Activated CD8-positive, alpha-beta memory T cell treated with anti-CD3 and anti-CD28 coated beads, Interleukin-2, amount 50 U/mL, for 48 hours (primary cell): ENCODE results near the gene CUTC.

Experiments used
- DNase-seq: peaks from one replicate; pipeline ENCODE4 v3.0.0-alpha.2; 2020

The CUTC gene

DNA sequence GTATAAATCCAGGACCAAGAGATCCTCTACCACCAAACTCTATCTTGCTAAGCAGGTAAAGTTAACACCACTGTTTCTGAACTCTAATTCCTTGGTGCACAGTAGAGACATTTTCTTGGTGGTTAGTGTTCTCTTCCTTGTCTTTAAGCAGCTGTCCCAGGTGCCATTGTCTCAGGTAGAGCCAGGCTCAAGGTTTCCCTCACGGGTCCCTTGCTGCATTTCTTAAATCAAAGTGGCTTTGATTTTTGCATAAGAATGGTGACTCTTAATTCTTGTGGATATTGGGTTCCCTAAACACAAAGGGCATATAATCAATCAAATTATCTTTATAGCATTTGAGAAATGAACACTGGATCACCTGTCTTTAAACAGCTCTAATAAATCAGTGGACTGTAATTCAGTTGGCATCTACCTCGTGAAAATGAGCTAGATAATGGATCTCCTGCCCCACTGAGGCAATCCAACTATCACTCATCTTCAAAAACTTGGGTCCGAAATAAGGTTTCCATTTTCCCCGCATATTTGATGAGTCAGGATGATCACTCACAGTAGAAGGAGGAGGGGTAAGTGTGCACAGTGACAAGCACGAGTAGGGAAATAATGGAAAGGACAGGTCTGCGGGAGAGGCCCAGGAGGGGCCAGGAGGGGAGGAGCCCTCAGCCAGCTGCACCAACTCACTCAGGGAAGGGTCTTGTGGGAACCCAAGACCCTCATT, 52.9 kb downstream of the CUTC start:
- no peak for DNase-seq

DNA sequence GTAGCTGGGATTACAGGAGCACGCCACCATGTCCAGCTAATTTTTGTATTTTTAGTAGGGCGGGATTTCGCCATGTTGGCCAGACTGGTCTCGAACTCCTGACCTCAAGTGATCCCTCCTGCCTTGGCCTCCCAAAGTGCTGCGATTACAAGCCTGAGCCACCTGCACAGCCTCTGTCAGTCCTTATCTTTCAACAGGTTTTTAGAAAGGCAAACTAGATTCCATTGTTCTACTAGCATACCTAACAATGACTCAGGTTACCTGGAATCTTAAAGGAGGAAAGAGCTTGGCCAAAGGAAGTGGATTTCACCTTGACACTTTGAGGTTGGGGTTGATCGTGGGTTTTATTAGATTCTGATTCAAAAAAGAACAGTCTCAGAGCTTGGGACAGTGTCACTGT, 53.6 kb downstream of the CUTC start:
- no peak for DNase-seq

DNA sequence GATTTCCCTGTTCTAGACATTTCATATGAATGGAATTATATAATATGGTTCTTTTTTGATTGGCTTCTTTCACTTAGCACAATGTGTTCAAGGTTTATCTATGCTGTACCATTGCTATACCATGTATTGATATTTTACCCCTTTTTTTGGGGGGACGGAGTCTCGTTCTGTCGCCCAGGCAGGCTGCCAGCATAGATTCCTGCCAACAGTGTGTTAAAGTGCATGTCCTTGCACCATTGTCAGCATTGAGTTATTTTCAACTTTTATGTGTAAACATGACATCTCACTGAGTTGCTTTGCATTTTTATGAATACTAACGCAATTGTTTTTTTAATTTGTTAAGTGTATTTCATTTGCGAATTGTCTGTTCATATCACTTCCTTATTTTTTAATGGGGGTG, 55.3 kb downstream of the CUTC start:
- DNase-seq: no peak

DNA sequence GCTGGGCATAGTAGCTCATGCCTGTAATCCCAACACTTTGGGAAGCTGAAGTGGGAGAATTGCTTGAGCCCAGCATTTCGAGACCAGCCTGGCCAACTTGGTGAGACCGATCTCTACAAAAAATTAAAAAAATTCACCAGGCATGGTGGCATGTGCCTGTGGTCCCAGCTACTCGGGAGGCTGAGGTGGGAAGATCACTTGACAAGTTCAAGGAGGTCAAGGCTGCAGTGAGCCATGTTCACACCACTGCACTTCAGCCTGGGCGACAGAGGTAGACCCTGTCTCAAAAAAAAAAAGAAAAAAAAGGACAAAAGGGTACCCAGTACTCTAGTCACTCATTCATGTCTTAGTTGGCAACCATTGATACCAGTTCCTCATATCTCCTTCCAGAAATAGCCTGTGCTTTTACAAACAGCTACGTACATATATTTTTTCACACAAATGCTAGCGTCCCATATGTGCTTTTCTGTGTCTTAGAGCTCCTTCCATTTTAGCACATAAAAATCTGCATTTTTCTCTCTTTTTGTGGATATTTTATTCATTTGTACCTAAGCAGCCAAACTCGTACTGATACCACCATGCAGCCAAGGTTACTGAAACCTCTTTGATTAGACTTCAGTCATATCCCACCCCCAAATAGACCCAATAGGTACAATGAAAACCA, 55.9 kb downstream of the CUTC start:
- DNase-seq: no peak

DNA sequence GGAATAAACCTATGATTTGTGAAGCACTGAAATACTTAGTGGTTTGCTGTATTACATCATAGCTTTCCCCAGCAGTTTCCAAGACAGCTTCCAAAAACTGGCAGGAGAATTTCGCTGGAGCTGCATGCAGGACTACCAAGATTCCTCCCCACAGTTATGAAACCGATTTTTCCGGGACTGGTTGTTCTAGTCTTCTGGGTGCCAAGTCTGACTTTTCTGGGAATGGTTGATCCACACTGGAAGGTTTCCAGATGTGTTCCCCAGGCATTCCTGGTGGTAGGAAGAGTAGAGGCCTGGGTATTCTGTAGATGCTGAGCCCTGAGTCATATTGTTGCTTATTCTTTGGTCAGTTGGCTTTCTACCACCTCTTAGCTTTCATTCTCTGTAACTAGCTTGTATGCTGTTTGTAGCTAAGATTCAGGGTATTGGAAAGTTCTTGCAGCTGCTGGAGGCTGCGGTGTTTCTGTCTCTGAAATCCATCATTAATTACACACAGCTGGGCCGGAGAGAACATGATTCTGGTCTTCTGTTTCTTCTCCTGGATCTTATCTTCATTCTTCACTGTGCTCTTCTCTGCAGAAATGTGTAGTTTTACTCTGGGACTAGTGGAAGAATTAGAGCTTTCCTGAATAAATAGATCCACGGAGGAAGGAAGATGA, 56.7 kb downstream of the CUTC start:
- DNase-seq: no peak

DNA sequence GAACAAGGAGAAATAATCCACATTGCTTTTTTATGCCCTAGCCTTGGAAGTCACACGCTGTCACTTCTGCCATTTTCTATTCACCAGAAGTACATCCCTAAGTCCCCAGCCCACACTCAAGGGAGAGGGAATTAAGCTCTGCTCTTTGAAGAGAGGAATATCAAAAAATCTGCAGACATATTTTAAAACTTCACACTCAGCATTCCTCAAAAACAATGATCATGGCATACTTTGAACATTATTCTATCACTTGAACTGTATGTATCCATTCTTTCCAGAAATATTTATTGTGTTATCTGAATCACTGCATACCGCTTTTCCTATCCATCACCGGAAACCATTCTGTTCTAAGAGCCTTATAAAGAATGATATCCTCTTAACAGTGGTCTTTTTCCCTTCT, 59.8 kb downstream of the CUTC start:
- no peak for DNase-seq

DNA sequence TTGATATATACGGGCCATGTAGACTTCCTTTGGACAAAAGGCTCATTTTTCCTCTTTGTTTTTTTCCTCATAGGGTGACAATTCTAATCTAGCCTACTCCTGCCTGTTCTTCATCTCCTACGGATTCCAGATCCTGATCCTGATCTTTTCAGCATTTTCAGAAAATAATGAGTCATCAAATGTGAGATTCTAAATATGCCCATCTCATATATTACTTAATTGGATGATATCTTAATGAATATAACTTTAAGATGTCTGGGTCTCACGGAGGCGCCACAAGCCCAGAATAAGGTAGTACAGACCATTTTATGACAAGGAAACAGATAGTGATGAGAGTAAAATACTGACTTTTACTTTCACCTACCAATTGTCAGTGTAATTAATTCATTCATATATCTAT, 61.8 kb downstream of the CUTC start:
- no peak for DNase-seq

DNA sequence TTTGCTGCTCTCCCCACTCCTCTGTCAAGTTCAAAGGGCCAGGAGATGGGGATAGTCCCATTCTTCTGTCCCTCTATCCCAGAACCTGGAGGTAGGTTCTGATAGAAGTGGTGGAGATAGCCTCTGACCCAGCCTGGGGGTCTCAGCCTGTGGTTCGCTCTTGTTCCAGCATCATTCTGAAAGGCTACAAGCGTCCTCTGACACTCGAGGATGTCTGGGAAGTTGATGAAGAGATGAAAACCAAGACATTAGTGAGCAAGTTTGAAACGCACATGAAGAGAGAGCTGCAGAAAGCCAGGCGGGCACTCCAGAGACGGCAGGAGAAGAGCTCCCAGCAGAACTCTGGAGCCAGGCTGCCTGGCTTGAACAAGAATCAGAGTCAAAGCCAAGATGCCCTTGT, 64.9 kb downstream of the CUTC start:
- no peak for DNase-seq

DNA sequence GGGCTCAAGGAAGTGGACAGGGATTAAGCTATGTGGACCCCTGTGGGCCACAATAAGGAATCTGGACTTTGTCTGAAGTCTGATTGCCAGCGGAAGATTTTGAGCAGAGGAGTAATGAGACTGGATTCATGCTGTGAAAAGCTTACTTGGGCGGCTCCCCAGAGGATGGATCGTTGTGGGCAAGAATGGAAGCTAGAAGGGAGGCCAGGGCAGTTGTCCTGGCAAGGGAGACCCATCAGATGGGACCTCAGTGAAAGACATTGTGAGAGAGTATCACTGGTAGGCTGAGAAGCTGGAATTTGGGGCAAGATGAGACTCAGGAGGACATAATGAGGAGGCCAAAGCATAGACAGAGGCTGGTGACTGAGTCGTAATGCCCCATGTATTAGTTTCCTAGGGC, 66.0 kb downstream of the CUTC start:
- no peak for DNase-seq

DNA sequence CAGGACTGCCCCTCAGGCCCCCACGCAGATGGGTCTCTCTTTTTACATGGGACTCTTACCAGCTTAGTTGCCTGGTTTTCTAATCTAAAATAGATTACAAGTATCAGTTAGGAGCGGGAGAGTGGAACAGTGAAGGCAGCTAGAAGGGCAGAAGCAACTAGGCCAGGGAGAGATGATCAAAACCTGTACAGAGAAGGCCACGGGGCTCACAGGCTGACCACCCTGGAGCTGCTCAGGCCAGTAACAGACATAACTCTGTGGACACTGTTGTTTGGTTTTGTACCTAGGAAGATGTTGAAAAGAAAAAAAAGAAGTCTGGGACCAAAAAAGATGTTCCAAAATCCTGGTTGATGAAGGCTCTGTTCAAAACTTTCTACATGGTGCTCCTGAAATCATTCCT, 66.9 kb downstream of the CUTC start:
- DNase-seq: no peak

DNA sequence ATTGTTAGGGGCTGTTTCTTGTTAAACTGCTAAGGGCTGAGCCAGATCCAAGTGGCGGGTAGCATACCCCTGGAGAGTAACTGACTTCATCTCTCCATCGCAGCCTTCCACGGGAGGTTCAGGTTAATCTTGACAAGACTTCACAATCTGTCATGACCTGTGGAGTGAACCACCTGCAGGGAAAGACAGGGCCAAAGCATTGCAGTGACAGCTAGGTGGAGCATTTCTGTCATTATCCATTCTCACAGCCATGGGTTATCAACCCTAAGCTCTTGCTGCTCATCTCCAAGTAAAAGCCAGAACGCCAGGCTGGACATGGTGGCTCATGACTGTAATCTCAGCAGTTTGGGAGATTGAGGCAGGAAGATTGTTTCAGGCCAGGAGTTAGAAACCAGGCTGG, 67.6 kb downstream of the CUTC start:
- DNase-seq: no peak

DNA sequence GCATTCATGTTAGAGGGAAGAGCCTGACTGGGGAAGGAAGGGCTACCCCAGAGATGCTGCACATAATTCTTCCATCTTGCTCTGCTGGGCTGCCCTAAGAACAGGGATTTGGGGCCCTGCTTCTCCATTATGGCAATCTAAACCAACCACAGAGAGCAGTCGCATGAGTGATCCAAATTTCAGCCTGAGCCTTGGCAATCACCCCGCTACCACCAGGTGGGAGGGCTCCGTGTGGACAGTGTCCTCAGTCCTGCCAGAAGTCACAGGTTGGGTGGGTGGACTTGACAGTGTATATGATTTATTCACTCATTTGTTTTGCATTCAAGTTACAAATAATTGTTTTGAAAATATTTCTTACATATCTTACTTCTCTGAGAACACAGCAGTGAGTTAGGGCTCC, 72.4 kb downstream of the CUTC start:
- no peak for DNase-seq

DNA sequence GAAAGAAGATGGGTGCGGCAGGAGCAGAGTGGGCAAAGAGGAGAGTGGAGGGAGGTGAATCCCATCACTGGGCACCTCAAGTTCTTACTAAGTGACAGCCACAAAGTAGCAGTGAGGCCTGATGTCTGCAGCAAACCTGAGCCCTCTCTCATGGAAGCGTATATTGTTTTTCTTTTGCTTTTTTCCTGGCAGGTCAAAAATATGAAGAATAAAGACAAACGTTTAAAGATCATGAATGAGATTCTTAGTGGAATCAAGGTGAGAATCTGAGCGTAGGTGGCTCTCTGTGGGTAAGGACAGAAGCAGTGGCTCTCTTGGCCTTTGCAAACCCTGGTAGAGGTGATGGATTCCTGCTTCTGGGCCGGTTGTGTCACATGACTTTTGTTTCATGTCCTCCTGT, 73.2 kb downstream of the CUTC start:
- DNase-seq: no peak
